NB4 (cell line): ENCODE measurements around the gene TRIM45.

Source experiments
- POLR2A ChIP-seq: IDR thresholded peaks from 2 replicates; pipeline ENCODE4 v1.6.1; 2011; ENCODE audit warnings: mild to moderate bottlenecking; ENCODE audit not compliant: insufficient read length; ENCODE audit errors: extremely low read depth
- TF ChIP-seq, protein P1 (sequence below): IDR thresholded peaks from one replicate; pipeline ENCODE4 v1.5.1; 2012; ENCODE audit warnings: low read depth, low read length
- TF ChIP-seq, protein P2 (sequence below): IDR thresholded peaks from 2 replicates; pipeline ENCODE4 v1.6.1; 2011; ENCODE audit warnings: low read depth, low read length

DNA sequence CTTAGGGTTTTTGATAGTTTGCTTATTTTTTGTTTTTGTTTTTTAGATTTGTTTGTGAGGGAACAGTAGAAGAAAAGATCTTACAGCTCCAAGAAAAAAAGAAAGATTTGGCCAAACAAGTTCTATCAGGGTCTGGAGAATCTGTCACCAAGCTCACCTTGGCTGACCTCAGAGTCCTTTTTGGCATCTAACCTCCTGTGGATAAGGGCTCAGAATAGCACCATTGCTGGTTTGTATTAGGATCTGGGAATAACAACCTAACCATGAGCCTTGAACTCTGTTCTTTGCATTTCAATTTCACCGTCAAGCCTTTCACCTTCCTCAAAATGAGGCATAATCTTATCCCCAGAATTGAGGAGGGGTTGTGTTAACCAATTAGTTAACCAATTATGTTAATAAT, 20.2 kb downstream of the TRIM45 start:
- TF ChIP-seq, protein P1, sequence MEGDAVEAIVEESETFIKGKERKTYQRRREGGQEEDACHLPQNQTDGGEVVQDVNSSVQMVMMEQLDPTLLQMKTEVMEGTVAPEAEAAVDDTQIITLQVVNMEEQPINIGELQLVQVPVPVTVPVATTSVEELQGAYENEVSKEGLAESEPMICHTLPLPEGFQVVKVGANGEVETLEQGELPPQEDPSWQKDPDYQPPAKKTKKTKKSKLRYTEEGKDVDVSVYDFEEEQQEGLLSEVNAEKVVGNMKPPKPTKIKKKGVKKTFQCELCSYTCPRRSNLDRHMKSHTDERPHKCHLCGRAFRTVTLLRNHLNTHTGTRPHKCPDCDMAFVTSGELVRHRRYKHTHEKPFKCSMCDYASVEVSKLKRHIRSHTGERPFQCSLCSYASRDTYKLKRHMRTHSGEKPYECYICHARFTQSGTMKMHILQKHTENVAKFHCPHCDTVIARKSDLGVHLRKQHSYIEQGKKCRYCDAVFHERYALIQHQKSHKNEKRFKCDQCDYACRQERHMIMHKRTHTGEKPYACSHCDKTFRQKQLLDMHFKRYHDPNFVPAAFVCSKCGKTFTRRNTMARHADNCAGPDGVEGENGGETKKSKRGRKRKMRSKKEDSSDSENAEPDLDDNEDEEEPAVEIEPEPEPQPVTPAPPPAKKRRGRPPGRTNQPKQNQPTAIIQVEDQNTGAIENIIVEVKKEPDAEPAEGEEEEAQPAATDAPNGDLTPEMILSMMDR: no peak
- TF ChIP-seq POLR2A: no peak
- TF ChIP-seq, protein P2, sequence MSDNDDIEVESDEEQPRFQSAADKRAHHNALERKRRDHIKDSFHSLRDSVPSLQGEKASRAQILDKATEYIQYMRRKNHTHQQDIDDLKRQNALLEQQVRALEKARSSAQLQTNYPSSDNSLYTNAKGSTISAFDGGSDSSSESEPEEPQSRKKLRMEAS: no peak
